HTERT RPE-1 (cell line): Measurements from ENCODE around the gene THAP7.
"Not testable (repeated sequence)": the region's sequence is repeated elsewhere in the genome, so short reads cannot be mapped to it uniquely, and the experiment has no call there.

Experiments
- in situ Hi-C: fragments of 300-500 bp; cut with MboI; formaldehyde crosslinking; loops from 4 replicates; pipeline ENCODE4 v1.14.3; 2020; ENCODE audit warnings: low sequenced_read_pairs

THAP7 gene

GRCh38 chr22:21013657-21014201 lies 11.8 kb upstream of the THAP7 start:
- in situ Hi-C loops: no loop called here

GRCh38 chr22:21012446-21013407 lies 10.8 kb upstream of the THAP7 start:
- in situ Hi-C loops: no loop called here

GRCh38 chr22:21010426-21011113 lies 8.7 kb upstream of the THAP7 start:
- in situ Hi-C loops: no loop called here

GRCh38 chr22:21009638-21010425 lies 7.9 kb upstream of the THAP7 start:
- in situ Hi-C loops: no loop called here

GRCh38 chr22:21009208-21009607 lies 7.3 kb upstream of the THAP7 start:
- in situ Hi-C loops: not testable (repeated sequence)

GRCh38 chr22:21003782-21004181 lies 1.9 kb upstream of the THAP7 start:
- in situ Hi-C loops: no loop called here

GRCh38 chr22:21000987-21001600 lies 824 bp downstream of the THAP7 start:
- in situ Hi-C loops: no loop called here

GRCh38 chr22:21000207-21000986 lies 1.5 kb downstream of the THAP7 start:
- in situ Hi-C loops: no loop called here

GRCh38 chr22:20999350-21000206 lies 2.3 kb downstream of the THAP7 start:
- in situ Hi-C loops: no loop called here

GRCh38 chr22:20998411-20999336 lies 3.2 kb downstream of the THAP7 start:
- in situ Hi-C loops: no loop called here

- in situ Hi-C loops: no loop called here
Observed at GRCh38 chr22:20997536-20998257, 4.2 kb downstream of the THAP7 start.

GRCh38 chr22:20996598-20997535 lies 5.1 kb downstream of the THAP7 start:
- in situ Hi-C loops: no loop called here

- in situ Hi-C loops: no loop called here
Observed at GRCh38 chr22:20996031-20996410, 5.9 kb downstream of the THAP7 start.

- in situ Hi-C loops: no loop called here
Observed at GRCh38 chr22:20995329-20996030, 6.4 kb downstream of the THAP7 start.

GRCh38 chr22:20994902-20995241 lies 7.0 kb downstream of the THAP7 start:
- in situ Hi-C loops: no loop called here
